Head of caudate nucleus (tissue), 42 donors: ENCODE results near the gene HOXA10.

Experiments used
- DNase-seq, 42 donors: peaks; one replicate each; pipeline versions ENCODE4 v3.0.0 to v3.0.0-alpha.2; 2020 to 2021; ENCODE audit warnings: mixed read lengths in 7 of 42
- intact Hi-C: fragments of 100-400 bp; cut with DNase I; formaldehyde crosslinking; loops from one replicate; pipeline ENCODE4 v1.15.0; 2022

HOXA10 gene

DNA sequence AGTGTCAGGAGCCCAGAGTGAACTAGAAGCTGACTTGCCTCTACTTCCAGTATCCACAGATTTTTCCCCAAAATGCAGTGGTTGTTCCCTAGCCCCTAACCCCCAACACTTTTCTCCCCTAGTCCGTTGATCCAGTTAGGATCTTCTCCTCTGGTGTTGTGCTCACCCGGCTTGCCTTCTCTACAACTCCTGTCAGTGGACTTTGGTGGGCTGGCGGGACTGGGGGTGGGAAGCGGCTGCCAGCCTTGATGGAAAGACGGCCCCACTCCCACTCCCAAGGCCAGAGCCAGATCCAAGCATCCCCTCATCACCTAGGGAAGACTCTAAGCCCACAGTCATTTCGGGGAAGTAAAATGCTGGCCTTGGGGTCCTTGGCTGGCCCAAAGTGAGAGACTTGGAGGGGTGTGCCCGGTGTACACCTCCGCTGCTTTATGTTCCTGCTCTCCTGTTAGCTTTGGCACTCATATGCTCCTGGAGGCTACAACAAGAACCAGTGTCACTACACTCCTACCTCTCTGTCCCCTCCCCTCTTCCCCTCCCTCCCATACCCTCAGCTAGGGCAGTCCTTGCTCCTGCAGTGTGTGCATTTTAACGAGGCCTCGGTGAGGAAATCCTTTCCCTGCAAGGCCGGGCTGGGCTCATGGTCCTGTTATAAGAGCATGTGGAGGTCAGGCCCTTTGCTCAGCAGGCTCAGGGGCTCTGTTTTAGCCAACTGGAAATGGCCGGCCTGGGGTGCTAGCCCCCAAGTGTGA, 930 bp upstream of the HOXA10 start:
- peak in 4 of 42 donors; percentile 4 to 20 (median 6) for DNase-seq

DNA sequence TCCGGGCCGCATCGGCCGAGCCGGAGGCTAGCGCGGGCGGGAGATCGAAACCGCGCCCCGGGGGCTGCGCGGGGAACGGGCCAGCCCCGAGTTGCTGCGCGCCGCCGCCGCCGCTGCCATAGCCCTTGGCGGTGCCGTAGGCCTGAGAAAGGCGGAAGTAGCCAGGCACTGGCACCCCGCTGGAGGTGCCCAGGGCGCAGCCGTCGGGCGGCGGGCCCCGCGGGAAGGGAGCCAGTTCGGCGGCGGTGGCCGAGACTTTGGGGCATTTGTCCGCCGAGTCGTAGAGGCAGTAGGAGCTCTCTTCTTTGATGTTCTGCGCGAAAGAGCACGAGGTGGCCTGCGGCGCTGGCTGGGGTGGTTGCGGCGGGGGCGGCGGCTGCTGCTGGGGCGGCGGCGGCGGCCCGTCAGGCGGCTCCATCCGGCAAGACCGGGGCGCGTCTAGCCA, 587 bp downstream of the HOXA10 start:
- DNase-seq, result peak in 7 of 42 donors; percentile 4 to 28 (median 14)
- intact Hi-C loops, result no loop called here

More for the DNA sequence above, 930 bp upstream of the HOXA10 start:
- intact Hi-C loops, result no loop called here

DNA sequence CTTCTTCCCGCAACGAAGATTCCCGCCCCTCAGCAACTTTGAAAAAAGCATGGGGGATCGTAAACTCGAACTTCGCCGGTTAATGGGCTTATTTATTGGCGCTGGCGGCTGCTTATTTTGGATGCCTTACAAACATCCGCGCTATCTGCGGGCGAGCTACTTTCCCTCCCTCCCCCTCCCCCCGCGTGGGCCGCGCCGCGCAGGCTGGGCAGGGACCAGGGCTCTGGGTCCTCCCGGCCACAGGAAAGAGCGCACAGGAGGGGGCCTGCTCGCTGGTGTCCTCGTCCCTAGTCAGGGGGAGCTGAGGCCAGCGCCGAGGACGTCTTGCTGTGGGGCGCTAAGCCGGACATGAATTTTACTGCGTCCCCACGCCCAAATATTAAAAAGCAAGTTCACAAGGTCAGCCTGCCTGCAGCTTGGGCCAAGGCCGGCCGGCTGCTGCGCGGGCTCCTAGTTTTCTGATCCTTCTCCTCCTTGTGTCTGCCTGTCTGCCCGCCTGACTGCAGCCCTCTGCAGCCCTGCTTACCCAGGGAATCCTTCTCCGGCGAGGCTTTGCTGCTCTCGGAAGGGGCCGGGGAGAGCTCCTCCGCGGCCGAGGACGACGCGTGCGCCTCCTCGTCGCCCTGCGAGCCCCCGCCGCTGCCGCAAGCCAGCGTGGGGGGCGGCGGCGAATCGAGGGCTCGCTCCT, 1.2 kb downstream of the HOXA10 start:
- intact Hi-C loops, result no loop called here

DNA sequence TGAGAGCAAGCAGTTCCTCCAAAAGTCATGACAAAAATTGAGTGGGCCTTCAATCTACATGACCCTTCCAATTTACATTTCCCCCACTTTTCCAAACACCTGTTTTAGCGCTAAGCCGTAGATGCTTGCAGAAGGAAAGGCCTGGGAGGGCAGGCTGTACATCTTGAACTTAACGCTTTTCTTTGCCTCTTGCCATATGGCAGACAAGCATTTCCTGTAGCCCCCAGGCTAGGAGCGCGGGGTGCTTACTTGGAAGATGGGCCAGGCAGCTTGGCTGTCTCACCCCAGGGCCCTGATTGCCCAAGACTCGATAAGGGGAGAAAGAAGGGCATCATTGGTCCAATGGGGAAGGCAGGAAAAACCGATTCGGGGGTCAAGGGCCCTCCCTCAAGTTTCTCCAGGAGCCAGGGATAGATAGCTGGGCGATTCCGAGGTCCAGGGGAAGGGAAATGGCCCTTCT, 1.8 kb downstream of the HOXA10 start:
- peak in 2 of 42 donors; percentile 5 to 8 for DNase-seq
- intact Hi-C loops, result no loop called here

More for the DNA sequence above, 1.2 kb downstream of the HOXA10 start:
- peak in 7 of 42 donors; percentile 5 to 29 (median 12) for DNase-seq

DNA sequence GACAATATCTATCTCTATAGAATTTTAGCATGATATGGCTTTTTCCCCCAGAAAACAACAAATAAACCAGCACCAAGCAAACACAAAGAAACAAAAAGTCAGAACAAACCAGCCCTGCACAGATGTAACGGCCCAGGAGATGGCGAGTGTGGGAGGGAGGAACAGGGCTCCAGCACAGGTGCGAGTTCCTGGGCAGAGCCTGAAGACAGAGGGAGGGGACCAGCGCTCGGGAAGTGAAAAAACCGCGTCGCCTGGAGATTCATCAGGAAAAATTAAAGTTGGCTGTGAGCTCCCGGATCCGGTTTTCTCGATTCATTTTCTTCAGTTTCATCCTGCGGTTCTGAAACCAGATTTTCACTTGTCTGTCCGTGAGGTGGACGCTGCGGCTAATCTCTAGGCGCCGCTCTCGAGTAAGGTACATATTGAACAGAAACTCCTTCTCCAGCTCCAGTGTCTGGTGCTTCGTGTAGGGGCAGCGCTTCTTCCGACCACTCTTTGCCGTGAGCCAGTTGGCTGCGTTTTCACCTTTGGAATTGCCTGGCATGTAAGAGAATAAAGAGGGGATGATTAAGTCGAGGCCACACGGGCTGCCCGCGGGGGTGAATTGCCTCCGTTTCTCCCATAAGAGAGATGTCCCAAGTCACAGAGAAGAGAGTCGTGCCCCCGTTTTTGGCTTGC, 2.3 kb downstream of the HOXA10 start:
- intact Hi-C loops, result no loop called here
- peak in 3 of 42 donors; percentile 2 to 17 (median 6) for DNase-seq

DNA sequence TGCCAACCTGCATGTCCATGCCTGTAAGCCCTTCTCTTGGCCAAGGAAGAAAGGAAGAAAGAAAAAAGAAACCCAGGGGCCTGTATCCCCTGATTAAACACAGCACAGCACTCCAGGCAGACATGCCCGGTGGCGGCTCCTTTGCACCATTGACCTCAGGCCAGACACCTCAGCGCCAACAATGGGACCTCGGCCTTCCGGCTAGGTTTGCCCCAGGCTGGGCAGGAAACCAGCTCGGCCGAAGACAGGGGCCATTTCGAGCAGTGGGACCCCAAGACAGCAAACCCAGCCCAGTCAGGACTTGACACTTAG, 2.8 kb downstream of the HOXA10 start:
- DNase-seq, result peak in 1 of 42 donors; percentile 15
- intact Hi-C loops, result no loop called here

DNA sequence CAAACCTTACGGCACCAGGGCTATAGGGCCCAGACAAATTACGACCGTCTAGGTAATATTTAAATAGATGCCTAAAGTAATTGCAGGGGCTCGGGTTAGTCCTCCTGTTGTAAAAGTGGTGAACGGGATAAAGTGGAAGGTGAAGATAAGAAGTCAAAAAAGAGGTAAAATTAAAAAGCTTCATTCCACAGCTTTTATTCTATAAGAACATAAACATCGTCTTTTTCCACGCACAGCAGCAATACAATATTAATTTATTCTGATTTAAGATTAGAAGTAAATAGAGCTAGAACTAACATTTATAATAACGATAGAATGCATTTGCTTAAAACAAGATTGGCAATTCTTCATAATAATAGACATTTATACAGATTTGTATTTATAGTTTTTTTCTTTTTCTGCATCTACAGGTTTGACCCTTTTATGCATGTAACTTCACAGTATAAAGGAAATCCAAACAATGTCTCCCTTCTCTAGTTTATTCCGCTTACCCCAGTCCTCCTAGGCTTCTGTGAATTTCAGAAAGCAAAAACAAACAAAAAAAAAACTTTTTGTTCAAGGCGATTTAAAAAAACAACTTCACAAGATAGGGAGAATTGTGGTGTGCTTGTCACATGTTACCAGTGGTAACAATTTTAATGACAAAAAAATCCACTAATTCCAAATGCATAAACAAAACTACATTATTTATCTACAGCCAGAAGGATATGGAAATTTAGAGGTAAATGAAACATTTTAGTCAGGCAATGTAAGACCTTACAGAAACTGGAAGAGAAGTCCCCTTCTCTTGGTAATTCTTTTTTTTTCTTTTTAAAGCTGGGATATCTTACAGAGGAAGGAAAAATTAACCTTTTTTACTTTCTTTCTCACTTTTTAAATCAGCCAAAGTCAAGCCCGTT, 3.4 kb downstream of the HOXA10 start:
- intact Hi-C loops, result no loop called here

DNA sequence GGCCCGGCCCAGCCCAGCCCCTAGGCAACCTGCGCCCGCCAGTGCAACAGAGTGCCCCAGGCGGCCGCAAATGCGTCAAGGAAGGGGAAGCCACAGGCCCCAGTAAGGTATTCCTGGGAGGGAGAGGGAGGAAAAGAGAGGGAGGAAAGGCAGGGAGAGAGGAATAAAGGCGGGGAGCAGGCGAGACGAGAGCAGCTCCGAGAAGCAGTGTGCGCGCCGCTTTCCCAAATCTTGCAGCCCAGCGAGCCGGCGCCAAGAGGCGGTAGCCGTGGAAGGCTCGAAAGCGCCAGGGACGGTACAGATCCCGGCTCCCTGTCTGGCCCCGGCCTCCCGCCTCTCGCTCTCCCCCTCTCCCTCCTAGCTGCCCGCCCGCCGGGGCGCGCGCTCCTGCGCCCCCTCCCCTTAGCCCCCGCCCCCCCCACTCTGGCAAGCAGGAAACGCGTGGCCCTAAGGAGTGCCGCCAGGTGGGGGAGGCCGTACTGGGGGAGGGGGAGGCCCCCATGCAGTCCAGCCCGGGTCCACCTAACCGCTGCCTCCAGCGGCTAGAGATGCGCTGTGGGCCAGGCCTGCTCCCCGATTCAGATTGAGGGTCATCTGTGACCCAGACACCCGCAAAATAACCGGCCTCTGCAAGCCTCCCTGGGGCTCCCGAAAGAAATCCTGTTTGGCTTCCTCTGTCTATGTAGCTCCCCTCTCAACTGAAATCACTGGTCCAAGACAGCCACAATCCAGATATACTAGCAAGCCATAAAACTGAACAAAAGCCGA, 4.3 kb downstream of the HOXA10 start:
- DNase-seq, result no peak

More for the DNA sequence above, 3.4 kb downstream of the HOXA10 start:
- no peak for DNase-seq

DNA sequence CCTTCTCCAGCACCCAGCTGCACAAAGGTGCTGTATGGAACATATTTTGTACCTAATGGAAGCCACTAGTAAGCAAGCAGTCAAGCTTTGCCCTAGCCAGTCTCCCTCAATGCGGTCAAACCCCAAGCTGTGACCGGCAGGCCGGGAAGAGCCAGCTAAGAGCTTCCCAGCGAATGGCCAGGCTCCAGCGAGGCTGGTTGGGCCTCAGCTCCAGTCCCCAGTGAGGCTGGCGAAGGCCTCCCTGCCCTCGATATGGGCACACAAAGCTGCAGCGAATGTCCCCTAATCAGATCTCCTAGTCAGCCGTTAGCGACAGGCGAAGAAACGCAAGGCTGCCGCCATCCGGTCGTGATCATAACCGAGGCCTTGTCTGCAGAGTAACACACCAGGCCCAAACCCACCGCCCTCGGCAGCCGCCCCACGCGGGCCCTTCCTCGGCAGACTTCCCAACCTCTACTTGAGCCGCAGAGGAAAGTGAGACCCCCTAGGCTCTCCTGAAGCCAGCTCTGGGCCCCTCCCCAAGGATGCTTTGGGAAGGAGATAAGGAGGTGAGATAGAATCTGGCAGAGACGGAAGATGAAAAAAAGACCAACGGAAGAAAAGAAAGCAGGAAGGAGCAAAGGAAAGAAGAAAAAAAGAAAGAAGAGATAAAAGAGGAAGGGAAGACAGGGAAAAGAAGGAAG, 5.7 kb downstream of the HOXA10 start:
- no peak for DNase-seq
- intact Hi-C loops, result loop anchor here (10.0 kb wide), 1 partner anchor 1304 kb away; no protein-coding TSS in a partner anchor

More for the DNA sequence above, 4.3 kb downstream of the HOXA10 start:
- intact Hi-C loops, result loop anchor here (10.0 kb wide), 1 partner anchor 1305 kb away; no protein-coding TSS in a partner anchor

DNA sequence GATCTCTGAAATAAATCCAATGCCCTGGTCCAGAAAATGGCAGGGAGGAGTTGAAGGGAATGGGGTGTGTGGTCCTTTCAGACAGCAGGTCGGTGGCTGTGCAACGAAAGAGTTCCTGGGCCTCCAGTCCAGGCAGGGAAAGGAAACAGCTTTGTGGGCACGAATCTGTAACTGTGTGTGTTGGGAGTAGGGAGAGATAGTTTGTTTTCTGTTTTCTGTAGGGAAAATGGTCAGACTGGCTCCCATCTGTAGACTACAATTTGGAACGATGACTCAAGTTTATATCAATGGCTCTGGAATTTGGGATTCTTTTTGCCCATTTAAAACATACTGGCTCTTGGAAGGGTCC, 6.2 kb downstream of the HOXA10 start:
- intact Hi-C loops, result loop anchor here (10.0 kb wide), 1 partner anchor 1303 kb away; no protein-coding TSS in a partner anchor
- DNase-seq, result no peak

DNA sequence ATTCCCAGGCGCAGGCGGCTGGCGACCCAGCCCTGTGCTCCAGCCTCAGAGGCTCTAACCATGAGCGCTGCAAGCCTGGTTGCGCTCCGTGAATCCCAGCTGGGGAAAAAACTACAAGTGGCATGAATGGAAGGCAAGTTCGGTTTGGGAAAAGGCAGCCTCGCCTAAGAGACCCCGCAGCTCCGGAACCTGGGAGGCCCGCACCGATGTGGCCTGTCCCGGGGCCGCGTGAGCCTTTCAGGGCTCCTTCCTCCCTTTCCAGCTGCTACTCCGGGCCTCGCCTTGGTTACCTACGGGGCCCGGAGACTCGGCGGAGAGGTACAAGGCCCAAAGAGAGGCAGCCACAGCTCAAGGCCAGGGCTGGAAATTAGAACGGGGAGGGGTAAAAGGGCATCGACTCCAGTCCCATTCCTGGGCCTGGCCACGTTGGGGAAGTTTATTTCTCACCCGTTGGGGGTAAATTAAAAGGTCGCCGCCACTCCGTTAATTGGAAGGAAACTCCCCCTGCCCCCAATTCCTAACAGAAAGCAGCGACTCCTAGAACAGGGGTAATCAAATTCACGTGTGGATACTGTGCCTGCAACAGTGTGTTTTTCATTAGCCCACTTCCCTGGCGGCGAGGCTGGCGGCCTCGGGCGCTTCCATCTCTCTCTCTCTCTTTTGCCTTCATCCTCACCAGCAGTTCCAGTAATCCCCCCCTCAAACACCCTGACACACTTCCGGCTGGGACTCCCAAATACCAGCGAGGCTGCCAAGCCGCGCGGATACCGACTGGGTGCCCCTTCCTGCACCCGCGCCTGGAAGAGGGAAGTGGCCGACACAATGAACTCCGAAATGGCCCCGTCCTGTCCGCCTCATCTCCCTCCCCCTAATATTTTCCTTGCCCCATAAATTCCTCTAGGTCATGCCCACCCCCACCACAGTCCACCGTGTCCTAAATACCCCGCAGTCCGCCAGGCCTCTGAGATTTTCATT, 7.3 kb downstream of the HOXA10 start:
- no peak for DNase-seq
- intact Hi-C loops, result loop anchor here (10.0 kb wide), 1 partner anchor 1302 kb away; no protein-coding TSS in a partner anchor

DNA sequence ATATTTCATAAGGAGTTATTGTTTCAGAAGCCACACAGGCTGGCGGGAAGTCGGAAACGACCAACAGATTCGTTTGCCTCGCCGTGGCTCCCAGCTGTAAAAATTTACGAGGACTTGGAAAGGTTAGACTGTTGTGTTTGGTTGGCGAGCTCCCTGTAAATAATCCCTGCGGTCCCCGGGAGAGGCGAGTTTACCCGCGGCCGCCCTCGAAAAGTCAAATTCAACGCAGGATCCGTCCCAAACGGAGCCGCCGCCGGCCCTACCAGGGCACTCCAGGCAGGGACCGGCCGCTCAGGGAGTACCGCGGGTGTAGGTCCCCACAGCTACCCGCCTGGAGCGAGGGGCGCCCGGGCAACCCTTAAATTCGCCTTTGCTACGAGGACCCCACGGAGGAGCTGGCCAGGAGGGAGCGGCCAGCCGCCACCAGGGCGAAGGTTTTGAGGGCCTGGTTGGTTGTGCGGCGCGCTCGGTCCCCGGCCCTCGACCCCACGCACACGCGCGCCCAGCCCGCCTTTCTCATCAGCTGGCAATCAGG, 8.1 kb downstream of the HOXA10 start:
- no peak for DNase-seq
- intact Hi-C loops, result loop anchor here (10.0 kb wide), 1 partner anchor 1301 kb away; no protein-coding TSS in a partner anchor

DNA sequence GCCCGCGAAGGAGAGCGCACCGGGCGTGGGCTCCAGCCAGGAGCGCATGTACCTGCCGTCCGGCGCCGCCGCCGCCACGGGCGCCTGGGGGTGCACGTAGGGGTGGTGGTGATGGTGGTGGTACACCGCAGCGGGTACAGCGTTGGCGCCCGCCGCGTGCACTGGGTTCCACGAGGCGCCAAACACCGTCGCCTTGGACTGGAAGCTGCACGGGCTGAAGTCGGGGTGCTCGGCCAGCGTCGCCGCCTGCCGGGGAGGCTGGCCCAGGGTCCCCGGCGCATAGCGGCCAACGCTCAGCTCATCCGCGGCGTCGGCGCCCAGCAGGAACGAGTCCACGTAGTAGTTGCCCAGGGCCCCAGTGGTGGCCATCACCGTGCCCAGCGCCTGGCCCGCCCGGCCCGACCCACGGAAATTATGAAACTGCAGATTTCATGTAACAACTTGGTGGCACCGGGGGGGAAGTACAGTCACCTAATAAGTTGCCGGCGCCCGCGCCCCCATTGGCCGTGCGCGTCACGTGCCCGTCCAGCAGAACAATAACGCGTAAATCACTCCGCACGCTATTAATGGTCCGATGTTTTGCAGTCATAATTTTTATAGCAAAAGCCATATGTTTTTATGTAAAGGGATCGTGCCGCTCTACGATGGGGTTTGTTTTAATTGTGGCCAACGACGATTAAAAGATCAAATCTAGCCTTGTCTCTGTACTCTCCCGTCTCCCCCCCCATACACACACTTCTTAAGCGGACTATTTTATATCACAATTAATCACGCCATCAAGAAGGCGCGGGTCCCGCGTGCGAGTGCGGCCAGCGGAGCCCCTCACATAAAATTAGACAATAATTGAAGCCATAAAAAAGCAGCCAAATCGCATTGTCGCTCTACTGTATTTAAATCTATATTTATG, 8.8 kb downstream of the HOXA10 start, which contains the start of gene HOXA9:
TSS of gene HOXA9 (minus strand) at position 449 of the 907 bp plus-strand sequence. CDS start at position 369, 80 bp downstream.
- DNase-seq, result no peak
- intact Hi-C loops, result loop anchor here (10.0 kb wide), 1 partner anchor 1301 kb away; no protein-coding TSS in a partner anchor

DNA sequence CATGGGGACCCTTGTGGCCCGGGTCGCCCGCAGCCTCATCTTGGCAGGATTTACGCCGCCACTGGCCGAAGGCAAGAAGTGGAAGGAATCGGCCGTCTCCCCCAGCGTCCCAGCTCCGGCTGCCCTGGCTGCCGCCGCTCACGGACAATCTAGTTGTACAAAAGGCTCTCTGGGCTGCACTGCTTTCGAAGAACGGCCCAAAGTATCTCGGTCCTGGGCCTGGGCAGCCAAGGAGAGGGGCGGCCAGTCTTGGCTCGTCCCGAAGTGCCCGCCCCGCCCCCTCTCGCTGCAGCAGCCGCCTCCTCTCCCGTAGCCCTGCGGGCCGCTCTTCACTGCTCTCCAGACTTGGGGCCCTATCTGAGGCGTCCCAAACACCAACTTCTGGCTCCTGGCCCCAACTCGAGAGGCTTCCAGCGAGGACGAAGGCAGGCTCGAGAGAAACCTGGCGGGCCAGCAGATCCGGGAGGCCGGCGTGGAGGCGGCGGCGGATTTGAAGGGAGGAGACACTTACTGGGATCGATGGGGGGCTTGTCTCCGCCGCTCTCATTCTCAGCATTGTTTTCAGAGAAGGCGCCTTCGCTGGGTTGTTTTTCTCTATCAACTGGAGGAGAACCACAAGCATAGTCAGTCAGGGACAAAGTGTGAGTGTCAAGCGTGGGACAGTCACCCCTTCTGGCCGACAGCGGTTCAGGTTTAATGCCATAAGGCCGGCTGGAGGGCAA, 9.6 kb downstream of the HOXA10 start:
- DNase-seq, result no peak
- intact Hi-C loops, result loop anchor here (5.0 to 10.0 kb wide), 2 partner anchors 797 to 1300 kb away; no protein-coding TSS in a partner anchor
